Liver (tissue), 9 donors: Measurements from ENCODE around the gene GNG11. TPM values are rescaled to one million over a fixed set of nuclear protein-coding genes. Genes with fewer than 3 reads are reported as not detected.

Experiments
- DNase-seq: peaks from one replicate; pipeline ENCODE4 v3.0.0-alpha.2; 2017; ENCODE audit warnings: low spot score
- H3K27ac ChIP-seq, 2 donors: one replicate each; pipeline ENCODE4 v1.7.0; 2013; ENCODE audit warnings: inconsistent platforms in 2 of 2, low read length in 2 of 2, control low read depth in 1 of 2, low read depth in 1 of 2, mild to moderate bottlenecking in 1 of 2
- H3K27me3 ChIP-seq, 4 donors: one replicate each; pipeline versions ENCODE4 v1.6.1 to v1.7.0; 2013; ENCODE audit warnings: low read length in 3 of 4, inconsistent platforms in 1 of 4, mild to moderate bottlenecking in 1 of 4, moderate library complexity in 1 of 4; ENCODE audit not compliant: control insufficient read depth in 4 of 4, insufficient read depth in 4 of 4
- H3K36me3 ChIP-seq, 4 donors: one replicate each; pipeline versions ENCODE4 v1.6.1 to v1.7.0; 2013; ENCODE audit warnings: low read length in 3 of 4, mild to moderate bottlenecking in 3 of 4, low read depth in 1 of 4, moderate library complexity in 1 of 4; ENCODE audit not compliant: control insufficient read depth in 4 of 4, insufficient read depth in 3 of 4
- H3K4me1 ChIP-seq, 4 donors: one replicate each; pipeline versions ENCODE4 v1.6.1 to v1.7.0; 2013; ENCODE audit warnings: low read length in 3 of 4, mild to moderate bottlenecking in 3 of 4, moderate library complexity in 1 of 4; ENCODE audit not compliant: control insufficient read depth in 4 of 4, insufficient read depth in 4 of 4
- H3K4me3 ChIP-seq, 3 donors: one replicate each; pipeline versions ENCODE4 v1.6.1 to v1.7.0; 2013; ENCODE audit warnings: low read length in 3 of 3, control low read depth in 1 of 3, low read depth in 1 of 3, mild to moderate bottlenecking in 1 of 3
- H3K9ac ChIP-seq, 2 donors: one replicate each; pipeline ENCODE4 v1.7.0; 2013; ENCODE audit warnings: low read length in 2 of 2, mild to moderate bottlenecking in 2 of 2, moderate library complexity in 2 of 2, control low read depth in 1 of 2, low read depth in 1 of 2
- H3K9me3 ChIP-seq, 4 donors: one replicate each; pipeline versions ENCODE4 v1.6.1 to v1.7.0; 2013; ENCODE audit warnings: low read length in 3 of 4; ENCODE audit not compliant: control insufficient read depth in 4 of 4
- CTCF ChIP-seq: fragments of 150-350 bp; IDR thresholded peaks from 2 replicates; pipeline ENCODE4 v1.5.1; 2017; ENCODE audit warnings: improper control_type of control experiment, low read depth, low read length; ENCODE audit not compliant: missing input control
- EGR1 ChIP-seq, 2 donors: IDR thresholded peaks; 2 replicates each; pipeline ENCODE4 v1.6.1; 2016 to 2018; ENCODE audit warnings: antibody characterized with exemption in 2 of 2, low read depth in 2 of 2
- FOXA1 ChIP-seq: IDR thresholded peaks from 2 replicates; pipeline ENCODE4 v1.6.1; 2016; ENCODE audit warnings: antibody characterized with exemption
- GABPA ChIP-seq, 2 donors: IDR thresholded peaks in 1 of 2; conservative IDR thresholded peaks in 1 of 2; 2 replicates each; pipeline ENCODE4 v1.6.1; 2016; ENCODE audit warnings: antibody characterized with exemption in 2 of 2, mild to moderate bottlenecking in 1 of 2, moderate library complexity in 1 of 2
- HNF4A ChIP-seq, 2 donors: conservative IDR thresholded peaks; 2 replicates each; pipeline ENCODE4 v1.6.1; 2016; ENCODE audit warnings: antibody characterized with exemption in 2 of 2, mild to moderate bottlenecking in 2 of 2
- HNF4G ChIP-seq: IDR thresholded peaks from 2 replicates; pipeline ENCODE4 v1.6.1; 2016; ENCODE audit warnings: antibody characterized with exemption
- JUND ChIP-seq, 2 donors: IDR thresholded peaks; 2 replicates each; pipeline ENCODE4 v1.6.1; 2016; ENCODE audit warnings: antibody characterized with exemption in 2 of 2
- RAD21 ChIP-seq, 2 donors: IDR thresholded peaks; 2 replicates each; pipeline ENCODE4 v1.6.1; 2016; ENCODE audit warnings: antibody characterized with exemption in 2 of 2, mild to moderate bottlenecking in 2 of 2
- RXRA ChIP-seq, 2 donors: IDR thresholded peaks; 2 replicates each; pipeline ENCODE4 v1.6.1; 2017 to 2018; ENCODE audit warnings: antibody characterized with exemption in 2 of 2, mild to moderate bottlenecking in 1 of 2
- SP1 ChIP-seq: IDR thresholded peaks from 2 replicates; pipeline ENCODE4 v1.6.1; 2018; ENCODE audit warnings: antibody characterized with exemption, mild to moderate bottlenecking
- TAF1 ChIP-seq: conservative IDR thresholded peaks from 2 replicates; pipeline ENCODE4 v1.6.1; 2016; ENCODE audit warnings: antibody characterized with exemption, mild to moderate bottlenecking
- YY1 ChIP-seq: IDR thresholded peaks from 2 replicates; pipeline ENCODE4 v1.6.1; 2016; ENCODE audit warnings: antibody characterized with exemption, mild to moderate bottlenecking
- ZBTB33 ChIP-seq: IDR thresholded peaks from 2 replicates; pipeline ENCODE4 v1.6.1; 2016; ENCODE audit warnings: antibody characterized with exemption
- WGBS: extraction: QIAGEN DNeasy Blood & Tissue Kit; methylation state at CpG from one replicate; pipeline ENCODE4 v1.1.7; 2013; 5-methylcytosine and 5-hydroxymethylcytosine counted together
- polyA plus RNA-seq, 2 donors: library from polyadenylated mRNA; stranded (reverse) in 1 of 2; unstranded in 1 of 2; fragments of 200-250 nt in 1 of 2; fragments of >200 nt in 1 of 2; fragmentation: Nextera tagmentation in 1 of 2; extraction: Ambion mirVana in 1 of 2; gene quantifications; one replicate each; pipeline versions ENCODE4 v1.2.1 to v1.2.3, GENCODE V29; 2013 to 2015
- total RNA-seq, 2 donors: library from RNA; depleted of rRNA; stranded (reverse); fragments of >200 nt; gene quantifications; one replicate each; pipeline ENCODE4 v1.2.3, GENCODE V29; 2014
- TF ChIP-seq, protein P1 (sequence below): IDR thresholded peaks from 2 replicates; pipeline ENCODE4 v1.6.1; 2016; ENCODE audit warnings: antibody characterized with exemption, mild to moderate bottlenecking
- TF ChIP-seq, protein P2 (sequence below): IDR thresholded peaks from 2 replicates; pipeline ENCODE4 v1.6.1; 2016; ENCODE audit warnings: antibody characterized with exemption
- donor health status: healthy.
- donor health status: healthy.
- donor health status: healthy.
- donor health status: healthy.
- donor health status: healthy.

Gene GNG11
- total and polyA plus RNA-seq, 4 donors = 4.0 to 11.1 (median 6.1) TPM

GRCh38 chr7:93920496-93921182 lies 896 bp upstream of the GNG11 start:
- H3K9ac ChIP-seq = no peak overlapping the region
- peaks cover 0 to 7% (median 0%) of the 10 kb centered on the region in 4 donors for H3K27me3 ChIP-seq
- TF ChIP-seq TAF1 (no peak), JUND (IDR thresholded peaks at IDR 0.05) (no peak), ZBTB33 (no peak), YY1 (no peak), GABPA (IDR thresholded peaks at IDR 0.05 in 1 of 2, conservative IDR thresholded peaks at IDR 0.05 in 1 of 2) (no peak), SP1 (no peak), HNF4G (no peak), EGR1 (IDR thresholded peaks at IDR 0.05; ENCODE audit: low read depth in 2 of 2) (no peak), RXRA (IDR thresholded peaks at IDR 0.05) (no peak), RAD21 (IDR thresholded peaks at IDR 0.05) (no peak), CTCF (no peak), FOXA1 (no peak)
- TF ChIP-seq, protein P1, sequence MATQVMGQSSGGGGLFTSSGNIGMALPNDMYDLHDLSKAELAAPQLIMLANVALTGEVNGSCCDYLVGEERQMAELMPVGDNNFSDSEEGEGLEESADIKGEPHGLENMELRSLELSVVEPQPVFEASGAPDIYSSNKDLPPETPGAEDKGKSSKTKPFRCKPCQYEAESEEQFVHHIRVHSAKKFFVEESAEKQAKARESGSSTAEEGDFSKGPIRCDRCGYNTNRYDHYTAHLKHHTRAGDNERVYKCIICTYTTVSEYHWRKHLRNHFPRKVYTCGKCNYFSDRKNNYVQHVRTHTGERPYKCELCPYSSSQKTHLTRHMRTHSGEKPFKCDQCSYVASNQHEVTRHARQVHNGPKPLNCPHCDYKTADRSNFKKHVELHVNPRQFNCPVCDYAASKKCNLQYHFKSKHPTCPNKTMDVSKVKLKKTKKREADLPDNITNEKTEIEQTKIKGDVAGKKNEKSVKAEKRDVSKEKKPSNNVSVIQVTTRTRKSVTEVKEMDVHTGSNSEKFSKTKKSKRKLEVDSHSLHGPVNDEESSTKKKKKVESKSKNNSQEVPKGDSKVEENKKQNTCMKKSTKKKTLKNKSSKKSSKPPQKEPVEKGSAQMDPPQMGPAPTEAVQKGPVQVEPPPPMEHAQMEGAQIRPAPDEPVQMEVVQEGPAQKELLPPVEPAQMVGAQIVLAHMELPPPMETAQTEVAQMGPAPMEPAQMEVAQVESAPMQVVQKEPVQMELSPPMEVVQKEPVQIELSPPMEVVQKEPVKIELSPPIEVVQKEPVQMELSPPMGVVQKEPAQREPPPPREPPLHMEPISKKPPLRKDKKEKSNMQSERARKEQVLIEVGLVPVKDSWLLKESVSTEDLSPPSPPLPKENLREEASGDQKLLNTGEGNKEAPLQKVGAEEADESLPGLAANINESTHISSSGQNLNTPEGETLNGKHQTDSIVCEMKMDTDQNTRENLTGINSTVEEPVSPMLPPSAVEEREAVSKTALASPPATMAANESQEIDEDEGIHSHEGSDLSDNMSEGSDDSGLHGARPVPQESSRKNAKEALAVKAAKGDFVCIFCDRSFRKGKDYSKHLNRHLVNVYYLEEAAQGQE = no peak
- TF ChIP-seq, protein P2, sequence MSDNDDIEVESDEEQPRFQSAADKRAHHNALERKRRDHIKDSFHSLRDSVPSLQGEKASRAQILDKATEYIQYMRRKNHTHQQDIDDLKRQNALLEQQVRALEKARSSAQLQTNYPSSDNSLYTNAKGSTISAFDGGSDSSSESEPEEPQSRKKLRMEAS = no peak
- no peak for DNase-seq
- no peaks in the 10 kb centered on the region for H3K36me3 ChIP-seq
- WGBS = 68% methylated on average over 6 of the region's 6 CpGs
- peaks cover 0 to 9% (median 4%) of the 10 kb centered on the region in 4 donors for H3K4me1 ChIP-seq
- peak overlapping the region; percentile 13 to 46 for H3K27ac ChIP-seq
- no peaks in the 10 kb centered on the region for H3K9me3 ChIP-seq
- no peak overlapping the region for H3K4me3 ChIP-seq

GRCh38 chr7:93921186-93921585 lies 349 bp upstream of the GNG11 start:
- Histone ChIP-seq H3K4me1 (peaks cover 0 to 9% (median 4%) of the 10 kb centered on the region in 4 donors), H3K9me3 (no peaks in the 10 kb centered on the region), H3K27ac (peak overlapping the region; percentile 46 to 64), H3K4me3 (no peak overlapping the region), H3K36me3 (no peaks in the 10 kb centered on the region), H3K9ac (no peak overlapping the region), H3K27me3 (peaks cover 0 to 7% (median 0%) of the 10 kb centered on the region in 4 donors)
- DNase-seq = no peak
- TF ChIP-seq HNF4A (conservative IDR thresholded peaks at IDR 0.05) (no peak), ZBTB33 (no peak), EGR1 (IDR thresholded peaks at IDR 0.05; ENCODE audit: low read depth in 2 of 2) (no peak), YY1 (no peak), RAD21 (IDR thresholded peaks at IDR 0.05) (no peak), RXRA (IDR thresholded peaks at IDR 0.05) (no peak), GABPA (IDR thresholded peaks at IDR 0.05 in 1 of 2, conservative IDR thresholded peaks at IDR 0.05 in 1 of 2) (no peak)
- WGBS = 62% methylated on average over 8 of the region's 8 CpGs
